Gastrocnemius medialis (tissue), 4 donors: Measurements from ENCODE around the gene FNIP2. TPM values are rescaled to one million over a fixed set of nuclear protein-coding genes. Genes with fewer than 3 reads are reported as not detected.

ENCODE experiments used
- ATAC-seq, 2 donors: fragments of 150-250 bp; one replicate each; pipeline ENCODE4 v1.9.1; 2016
- DNase-seq, 2 donors: peaks; one replicate each; pipeline ENCODE4 v3.0.0-alpha.2; 2019
- H3K27ac ChIP-seq, 4 donors: fragments of 200-600 bp; sonication (generic); 1 replicate in 1 of 4; 2 replicates in 3 of 4; pipeline ENCODE4 v1.5.1; 2016 to 2018; ENCODE audit warnings: mild to moderate bottlenecking in 2 of 4, moderate library complexity in 1 of 4
- H3K27me3 ChIP-seq, 3 donors: fragments of 200-600 bp; sonication (generic) in 2 of 3; 1 replicate in 1 of 3; 2 replicates in 2 of 3; pipeline versions ENCODE4 v1.5.1 to v1.6.0; 2016 to 2019; ENCODE audit warnings: mild to moderate bottlenecking in 1 of 3, moderate library complexity in 1 of 3
- H3K36me3 ChIP-seq, 2 donors: fragments of 200-600 bp; sonication (generic) in 1 of 2; one replicate each; pipeline ENCODE4 v1.5.1; 2017 to 2018
- H3K4me1 ChIP-seq, 2 donors: fragments of 200-600 bp; sonication (generic) in 1 of 2; one replicate each; pipeline ENCODE4 v1.5.1; 2016 to 2017; ENCODE audit warnings: mild to moderate bottlenecking in 2 of 2
- H3K4me3 ChIP-seq, 4 donors: fragments of 200-600 bp; sonication (generic) in 3 of 4; 1 replicate in 1 of 4; 2 replicates in 3 of 4; pipeline ENCODE4 v1.5.1; 2016 to 2019; ENCODE audit warnings: mild to moderate bottlenecking in 2 of 4
- H3K9me3 ChIP-seq, 3 donors: fragments of 200-600 bp; sonication (generic) in 2 of 3; 1 replicate in 1 of 3; 2 replicates in 2 of 3; pipeline ENCODE4 v1.5.1; 2016 to 2019
- CTCF ChIP-seq, 5 experiments: fragments of 450-650 bp in 3 of 5; fragments of 200-600 bp in 2 of 5; sonication (generic) in 2 of 5; IDR thresholded peaks in 4 of 5; conservative IDR thresholded peaks in 1 of 5; 1 replicate in 4 of 5; 2 replicates in 1 of 5; pipeline ENCODE4 v1.5.1; 2016 to 2019; ENCODE audit warnings: antibody characterized with exemption in 5 of 5, mild to moderate bottlenecking in 3 of 5, moderate library complexity in 3 of 5
- POLR2A ChIP-seq, 2 donors: fragments of 450-650 bp; IDR thresholded peaks; one replicate each; pipeline ENCODE4 v1.6.1; 2017; ENCODE audit warnings: antibody characterized with exemption in 2 of 2, mild to moderate bottlenecking in 2 of 2, moderate library complexity in 2 of 2
- in situ Hi-C, 4 donors: fragments of 200-750 bp; cut with MboI; loops; one replicate each; pipeline versions ENCODE4 v1.15.0 to v1.8.0; 2017; ENCODE audit warnings: low sequenced_read_pairs in 4 of 4
- intact Hi-C: fragments of 100-400 bp; cut with DNase I; formaldehyde crosslinking; loops from one replicate; pipeline ENCODE4 v1.15.1; 2023; ENCODE audit warnings: low total_unique reads
- total RNA-seq, 4 donors: library from RNA; depleted of rRNA; stranded (reverse); fragments of >200 nt; gene quantifications; one replicate each; pipeline versions ENCODE4 v1.1.0 to v1.2.3, GENCODE V29; 2016

The FNIP2 gene
- total RNA-seq, 4 donors from 2014 or later, result 9.9 to 32.8 (median 22.2) TPM

DNA sequence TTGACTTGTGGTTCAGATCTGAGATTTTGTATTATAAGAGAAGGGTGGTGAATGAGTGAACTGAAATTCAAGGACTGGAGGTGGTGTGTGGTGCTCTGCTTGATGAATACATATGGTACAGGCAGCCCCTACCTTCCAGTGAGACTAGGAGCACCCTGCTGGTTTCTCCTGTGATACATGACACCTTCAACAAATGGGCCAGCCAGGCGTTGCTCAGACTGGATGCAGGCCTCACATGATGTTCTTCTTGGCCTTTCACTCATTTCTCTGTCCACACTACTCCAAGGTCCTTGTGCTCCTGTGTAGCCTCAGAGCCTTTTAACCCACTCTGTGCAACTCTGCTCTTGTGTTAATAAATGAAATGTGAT is 67.2 kb downstream of the FNIP2 start:
- H3K27ac ChIP-seq, result peak overlapping the region; percentile 57 to 71 (median 66)
- DNase-seq, result peak; percentile 55 to 76
- in situ Hi-C loops, result no loop called here

DNA sequence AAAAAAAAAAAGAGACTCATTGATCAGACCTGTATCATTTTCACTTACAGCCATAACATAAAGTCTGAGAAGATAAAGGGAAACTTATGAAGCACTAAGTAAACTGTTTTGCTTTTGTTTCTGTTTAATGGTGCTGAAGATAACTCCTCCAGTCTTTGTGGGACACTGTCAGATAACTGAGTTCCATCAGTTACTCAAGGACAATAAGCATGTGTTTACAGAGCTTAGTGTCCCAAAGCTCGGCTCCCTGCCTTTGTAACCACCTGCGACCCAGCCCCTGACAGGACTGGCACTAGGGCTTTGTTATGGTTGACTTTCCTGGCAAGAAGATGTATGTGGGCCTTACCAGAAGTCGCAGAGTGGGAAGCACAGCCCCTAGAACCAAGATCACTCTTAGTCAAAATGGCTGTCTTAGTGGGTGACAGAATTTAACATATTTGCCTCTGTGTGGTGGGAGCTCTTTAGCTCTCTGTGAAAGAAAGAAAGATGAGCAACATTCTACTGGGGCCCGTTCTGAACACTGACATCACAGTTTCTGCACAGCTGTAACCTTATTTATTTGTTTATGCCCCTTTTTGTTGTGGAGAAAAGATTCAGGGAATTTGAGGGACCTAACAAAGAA is 68.1 kb downstream of the FNIP2 start:
- TF ChIP-seq POLR2A (IDR thresholded peaks at IDR 0.05) (no peak), CTCF (IDR thresholded peaks at IDR 0.05 in 4 of 5, conservative IDR thresholded peaks at IDR 0.05 in 1 of 5) (no peak)

More for the DNA sequence above, 67.2 kb downstream of the FNIP2 start:
- Histone ChIP-seq H3K36me3 (peaks cover 0 to 34% of the 10 kb centered on the region in 2 donors), H3K27me3 (no peaks in the 10 kb centered on the region), H3K4me1 (peaks cover 2 to 12% of the 10 kb centered on the region in 2 donors), H3K9me3 (no peaks in the 10 kb centered on the region), H3K4me3 (no peak overlapping the region)
- ATAC-seq, result peak; percentile 95 to 97
- TF ChIP-seq CTCF (IDR thresholded peaks at IDR 0.05 in 4 of 5, conservative IDR thresholded peaks at IDR 0.05 in 1 of 5), result no peak
- TF ChIP-seq POLR2A (IDR thresholded peaks at IDR 0.05), result no peak
- intact Hi-C loops, result no loop called here

GRCh38 chr4:158837527-158838141 is 68.8 kb downstream of the FNIP2 start:
- ATAC-seq, result no peak
- intact Hi-C loops, result no loop called here
- Histone ChIP-seq H3K4me1 (peaks cover 5 to 25% of the 10 kb centered on the region in 2 donors), H3K36me3 (peaks cover 0 to 31% of the 10 kb centered on the region in 2 donors), H3K27me3 (no peaks in the 10 kb centered on the region), H3K27ac (peak overlapping the region in 3 of 4 donors; percentile 26 to 71 (median 57)), H3K9me3 (no peaks in the 10 kb centered on the region), H3K4me3 (no peak overlapping the region)
- no peak for TF ChIP-seq POLR2A (IDR thresholded peaks at IDR 0.05)
- no peak for TF ChIP-seq CTCF (IDR thresholded peaks at IDR 0.05 in 4 of 5, conservative IDR thresholded peaks at IDR 0.05 in 1 of 5)
- no peak for DNase-seq
- in situ Hi-C loops, result no loop called here

More for the DNA sequence above, 68.1 kb downstream of the FNIP2 start:
- in situ Hi-C loops, result no loop called here
- ATAC-seq (no peak), DNase-seq (no peak)
- Histone ChIP-seq H3K36me3 (peaks cover 0 to 36% of the 10 kb centered on the region in 2 donors), H3K27me3 (no peaks in the 10 kb centered on the region), H3K4me3 (no peak overlapping the region), H3K27ac (peak overlapping the region; percentile 57 to 71 (median 66)), H3K4me1 (peaks cover 5 to 22% of the 10 kb centered on the region in 2 donors), H3K9me3 (no peaks in the 10 kb centered on the region)
- intact Hi-C loops, result no loop called here

GRCh38 chr4:158840131-158840530 is 71.3 kb downstream of the FNIP2 start:
- no peak for TF ChIP-seq POLR2A (IDR thresholded peaks at IDR 0.05)
- no peak for TF ChIP-seq CTCF (IDR thresholded peaks at IDR 0.05 in 4 of 5, conservative IDR thresholded peaks at IDR 0.05 in 1 of 5)
- peaks cover 0 to 23% of the 10 kb centered on the region in 2 donors for H3K36me3 ChIP-seq
- peak overlapping the region in 2 of 4 donors; percentile 6 to 68 for H3K27ac ChIP-seq
- in situ Hi-C loops (loop anchor here in 1 of 4 donors (10.0 kb wide), 1 partner anchor 105 kb away; no protein-coding TSS in a partner anchor), intact Hi-C loops (loop anchor here (5.0 kb wide), 1 partner anchor 73 kb away; the partner anchor contains the start of gene FNIP2)
- ATAC-seq (no peak), DNase-seq (no peak)
- peaks cover 5 to 29% of the 10 kb centered on the region in 2 donors for H3K4me1 ChIP-seq
- no peak overlapping the region for H3K4me3 ChIP-seq
- H3K9me3 ChIP-seq, result no peaks in the 10 kb centered on the region
- H3K27me3 ChIP-seq, result no peaks in the 10 kb centered on the region
